A549 (cell line): ENCODE measurements around the gene PTPN13. TPM values are rescaled to one million over a fixed set of nuclear protein-coding genes. Genes with fewer than 3 reads are reported as not detected.

ENCODE experiments used
- ATAC-seq, 2 experiments: fragments of 200-7000 bp in 1 of 2; fragments of >200 bp in 1 of 2; cut with Nextera tagmentation in 1 of 2; cut with Tn5 transposase in 1 of 2; 3 replicates each; pipeline versions ENCODE4 v1.8.0 to v1.9.1; 2018 to 2020; ENCODE audit warnings: mild to moderate bottlenecking in 1 of 2, moderate library complexity in 1 of 2
- CTCF ChIA-PET: fragments of 300-600 bp; sonication (Branson Sonifier 250); formaldehyde crosslinking; extraction: SDS; loops from one replicate; lab custom pipeline; 2021; ENCODE audit warnings: antibody characterized with exemption, inconsistent platforms; lab: Yijun Ruan, JAX
- POLR2A ChIA-PET: fragments of 350-600 bp; formaldehyde crosslinking; extraction: SDS; loops from one replicate; lab custom pipeline; 2021; ENCODE audit warnings: antibody characterized with exemption, inconsistent platforms; lab: Yijun Ruan, JAX
- DNase-seq, 2 experiments: peaks; one replicate each; pipeline versions ENCODE4 v3.0.0 to v3.0.0-alpha.2; 2011 to 2016; ENCODE audit warnings: low read depth in 1 of 2, low spot score in 1 of 2
- FAIRE-seq: peaks from 2 replicates; lab custom pipeline; 2011; peaks lifted over from hg19 to GRCh38; lab: Jason Lieb, UNC
- H3K27ac ChIP-seq, 2 experiments: fragments of >200 bp; sonication (Bioruptor Twin); formaldehyde crosslinking; 3 replicates each; pipeline ENCODE4 v1.5.1; 2016 to 2017
- H3K4me1 ChIP-seq: fragments of >200 bp; sonication (Bioruptor Twin); formaldehyde crosslinking; 3 replicates; pipeline ENCODE4 v1.6.1; 2016
- H3K4me2 ChIP-seq: fragments of >200 bp; sonication (Bioruptor Twin); formaldehyde crosslinking; 3 replicates; pipeline ENCODE4 v1.6.1; 2016
- H3K4me3 ChIP-seq: fragments of >200 bp; sonication (Bioruptor Twin); formaldehyde crosslinking; 3 replicates; pipeline ENCODE4 v1.5.1; 2016
- H3K9me3 ChIP-seq: fragments of >200 bp; sonication (Bioruptor Twin); formaldehyde crosslinking; 3 replicates; pipeline ENCODE4 v1.6.1; 2016
- BHLHE40 ChIP-seq: IDR thresholded peaks from 2 replicates; pipeline ENCODE4 v1.6.1; 2012; ENCODE audit warnings: low read depth, low read length, inconsistent platforms
- CHD4 ChIP-seq: fragments of 200-600 bp; sonication (generic); IDR thresholded peaks from 2 replicates; pipeline ENCODE4 v1.6.1; 2016; ENCODE audit warnings: antibody characterized with exemption, mild to moderate bottlenecking, borderline replicate concordance
- EHF ChIP-seq: fragments of 250-450 bp; sonication (Bioruptor Pico); IDR thresholded peaks from 2 replicates; pipeline ENCODE4 v1.5.0; 2020; ENCODE audit warnings: mild to moderate bottlenecking
- ESRRA ChIP-seq: fragments of 150-350 bp; IDR thresholded peaks from 2 replicates; pipeline ENCODE4 v1.6.1; 2014; ENCODE audit warnings: mild to moderate bottlenecking, low read length, borderline replicate concordance
- FOSB ChIP-seq: fragments of 250-450 bp; sonication (Bioruptor Pico); IDR thresholded peaks from 2 replicates; pipeline ENCODE4 v1.5.0; 2020; ENCODE audit warnings: mild to moderate bottlenecking, moderate library complexity
- FOSL2 ChIP-seq, 2 experiments: fragments of 450-650 bp in 1 of 2; fragments of >200 bp in 1 of 2; sonication (Bioruptor Twin) in 1 of 2; formaldehyde crosslinking; IDR thresholded peaks; 2 replicates each; pipeline versions ENCODE4 v1.5.0 to v1.6.1; 2016 to 2020; ENCODE audit warnings: mild to moderate bottlenecking in 1 of 2, moderate library complexity in 1 of 2
- GATA3 ChIP-seq: IDR thresholded peaks from 2 replicates; pipeline ENCODE4 v1.6.1; 2012; ENCODE audit warnings: borderline replicate concordance
- HOXA7 ChIP-seq: fragments of 250-450 bp; sonication (Bioruptor Pico); IDR thresholded peaks from 2 replicates; pipeline ENCODE4 v1.5.0; 2020; ENCODE audit warnings: mild to moderate bottlenecking, moderate library complexity
- HOXB5 ChIP-seq: fragments of 250-450 bp; sonication (Bioruptor Pico); IDR thresholded peaks from 2 replicates; pipeline ENCODE4 v1.5.0; 2020; ENCODE audit warnings: mild to moderate bottlenecking, moderate library complexity
- JUNB ChIP-seq: fragments of >200 bp; sonication (Bioruptor Twin); formaldehyde crosslinking; IDR thresholded peaks from 2 replicates; pipeline ENCODE4 v1.6.1; 2016
- KDM5A ChIP-seq: fragments of 200-600 bp; sonication (generic); IDR thresholded peaks from 2 replicates; pipeline ENCODE4 v1.6.1; 2016; ENCODE audit warnings: antibody characterized with exemption, mild to moderate bottlenecking
- MAFK ChIP-seq: fragments of 450-650 bp; IDR thresholded peaks from 2 replicates; pipeline ENCODE4 v1.6.1; 2014; ENCODE audit not compliant: partially characterized antibody
- NPAS2 ChIP-seq: fragments of 250-450 bp; sonication (Bioruptor Pico); IDR thresholded peaks from 2 replicates; pipeline ENCODE4 v1.8.0; 2022; ENCODE audit warnings: mild to moderate bottlenecking, moderate library complexity, borderline replicate concordance
- NR3C1 ChIP-seq: fragments of >200 bp; sonication (Bioruptor Twin); formaldehyde crosslinking; IDR thresholded peaks from 3 replicates; pipeline ENCODE4 v1.6.1; 2017
- POLR2A ChIP-seq: IDR thresholded peaks from 2 replicates; pipeline ENCODE4 v1.6.1; 2012; ENCODE audit warnings: mild to moderate bottlenecking, low read length
- RARB ChIP-seq: fragments of 250-450 bp; sonication (Bioruptor Pico); IDR thresholded peaks from 2 replicates; pipeline ENCODE4 v1.8.0; 2021; ENCODE audit warnings: mild to moderate bottlenecking, moderate library complexity
- RCOR1 ChIP-seq: fragments of 150-350 bp; IDR thresholded peaks from 2 replicates; pipeline ENCODE4 v1.6.1; 2014; ENCODE audit warnings: antibody characterized with exemption, low read length, low read depth
- SREBF2 ChIP-seq: fragments of 450-650 bp; IDR thresholded peaks from 2 replicates; pipeline ENCODE4 v1.6.1; 2014; ENCODE audit warnings: mild to moderate bottlenecking, moderate library complexity
- TP53 ChIP-seq: fragments of 250-450 bp; sonication (Bioruptor Pico); IDR thresholded peaks from 2 replicates; pipeline ENCODE4 v1.5.0; 2021; ENCODE audit warnings: mild to moderate bottlenecking, moderate library complexity
- ZFP36 ChIP-seq: fragments of 450-650 bp; IDR thresholded peaks from 2 replicates; pipeline ENCODE4 v1.6.1; 2014; ENCODE audit warnings: borderline replicate concordance; ENCODE audit not compliant: partially characterized antibody
- ZNF302 ChIP-seq: fragments of 250-450 bp; sonication (Bioruptor Pico); IDR thresholded peaks from 2 replicates; pipeline ENCODE4 v1.9.0; 2021; ENCODE audit warnings: inconsistent platforms, mild to moderate bottlenecking, moderate library complexity
- WGBS: methylation state at CpG from one replicate; pipeline ENCODE4 v1.1.6; 2017; ENCODE audit errors: missing lambda C conversion rate; 5-methylcytosine and 5-hydroxymethylcytosine counted together
- polyA plus RNA-seq, 4 experiments: library from polyadenylated mRNA; depleted of rRNA in 3 of 4; stranded (reverse); fragments of >200 nt; fragmentation: RNase III in 1 of 4; extraction: RNeasy Plus Mini Kit Qiagen cat#74134 plus additional on column Dnase treatment in 1 of 4; gene quantifications; 2 replicates in 3 of 4; 3 replicates in 1 of 4; pipeline ENCODE4 v1.2.3, GENCODE V29; 2011 to 2017
- TF ChIP-seq, protein P1 (sequence below): IDR thresholded peaks from 2 replicates; pipeline ENCODE4 v1.6.1; 2012
- TF ChIP-seq, protein P2 (sequence below): fragments of >200 bp; sonication (Bioruptor Twin); formaldehyde crosslinking; IDR thresholded peaks from 3 replicates; pipeline ENCODE4 v1.5.1; 2016
- TF ChIP-seq, protein P3 (sequence below): fragments of 150-350 bp; IDR thresholded peaks from 2 replicates; pipeline ENCODE4 v1.6.1; 2014; ENCODE audit warnings: low read depth, mild to moderate bottlenecking, low read length

PTPN13 gene
- polyA plus RNA-seq, 2 of the 4 experiments (the other 2 are of a cell fraction), result 10.4 to 13.3 TPM

DNA sequence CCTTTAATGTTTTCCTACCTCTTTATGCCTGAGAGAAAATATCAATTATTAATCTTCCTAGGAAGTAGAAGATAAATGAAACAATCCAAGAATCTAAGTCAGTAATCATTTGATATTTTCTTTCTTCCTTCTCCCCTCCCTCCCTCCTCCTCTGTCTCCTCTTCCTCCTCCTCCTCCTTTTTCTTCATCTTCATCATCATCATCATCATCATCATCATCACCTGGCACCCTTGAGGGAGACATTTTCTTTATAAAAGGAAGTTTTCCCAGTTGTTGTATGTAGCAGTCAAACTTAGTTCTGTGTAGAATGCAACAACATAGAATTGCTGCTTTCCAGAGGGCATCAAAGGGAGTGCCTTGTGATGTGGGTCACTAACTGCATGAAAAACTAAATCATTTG, 155.0 kb downstream of the PTPN13 start:
- no peak for TF ChIP-seq ESRRA
- no peak for TF ChIP-seq JUNB
- no peak for TF ChIP-seq ZNF302
- TF ChIP-seq EHF (CRISPR knock-in tag), result no peak
- TF ChIP-seq ZFP36, result no peak
- TF ChIP-seq FOSB (CRISPR knock-in tag), result no peak
- no peak for TF ChIP-seq MAFK
- no peak for TF ChIP-seq KDM5A
- no peak for TF ChIP-seq SREBF2
- TF ChIP-seq, protein P1, sequence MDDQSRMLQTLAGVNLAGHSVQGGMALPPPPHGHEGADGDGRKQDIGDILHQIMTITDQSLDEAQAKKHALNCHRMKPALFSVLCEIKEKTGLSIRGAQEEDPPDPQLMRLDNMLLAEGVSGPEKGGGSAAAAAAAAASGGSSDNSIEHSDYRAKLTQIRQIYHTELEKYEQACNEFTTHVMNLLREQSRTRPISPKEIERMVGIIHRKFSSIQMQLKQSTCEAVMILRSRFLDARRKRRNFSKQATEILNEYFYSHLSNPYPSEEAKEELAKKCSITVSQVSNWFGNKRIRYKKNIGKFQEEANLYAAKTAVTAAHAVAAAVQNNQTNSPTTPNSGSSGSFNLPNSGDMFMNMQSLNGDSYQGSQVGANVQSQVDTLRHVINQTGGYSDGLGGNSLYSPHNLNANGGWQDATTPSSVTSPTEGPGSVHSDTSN, result no peak
- TF ChIP-seq, protein P2, sequence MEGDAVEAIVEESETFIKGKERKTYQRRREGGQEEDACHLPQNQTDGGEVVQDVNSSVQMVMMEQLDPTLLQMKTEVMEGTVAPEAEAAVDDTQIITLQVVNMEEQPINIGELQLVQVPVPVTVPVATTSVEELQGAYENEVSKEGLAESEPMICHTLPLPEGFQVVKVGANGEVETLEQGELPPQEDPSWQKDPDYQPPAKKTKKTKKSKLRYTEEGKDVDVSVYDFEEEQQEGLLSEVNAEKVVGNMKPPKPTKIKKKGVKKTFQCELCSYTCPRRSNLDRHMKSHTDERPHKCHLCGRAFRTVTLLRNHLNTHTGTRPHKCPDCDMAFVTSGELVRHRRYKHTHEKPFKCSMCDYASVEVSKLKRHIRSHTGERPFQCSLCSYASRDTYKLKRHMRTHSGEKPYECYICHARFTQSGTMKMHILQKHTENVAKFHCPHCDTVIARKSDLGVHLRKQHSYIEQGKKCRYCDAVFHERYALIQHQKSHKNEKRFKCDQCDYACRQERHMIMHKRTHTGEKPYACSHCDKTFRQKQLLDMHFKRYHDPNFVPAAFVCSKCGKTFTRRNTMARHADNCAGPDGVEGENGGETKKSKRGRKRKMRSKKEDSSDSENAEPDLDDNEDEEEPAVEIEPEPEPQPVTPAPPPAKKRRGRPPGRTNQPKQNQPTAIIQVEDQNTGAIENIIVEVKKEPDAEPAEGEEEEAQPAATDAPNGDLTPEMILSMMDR, result no peak
- TF ChIP-seq, protein P3, sequence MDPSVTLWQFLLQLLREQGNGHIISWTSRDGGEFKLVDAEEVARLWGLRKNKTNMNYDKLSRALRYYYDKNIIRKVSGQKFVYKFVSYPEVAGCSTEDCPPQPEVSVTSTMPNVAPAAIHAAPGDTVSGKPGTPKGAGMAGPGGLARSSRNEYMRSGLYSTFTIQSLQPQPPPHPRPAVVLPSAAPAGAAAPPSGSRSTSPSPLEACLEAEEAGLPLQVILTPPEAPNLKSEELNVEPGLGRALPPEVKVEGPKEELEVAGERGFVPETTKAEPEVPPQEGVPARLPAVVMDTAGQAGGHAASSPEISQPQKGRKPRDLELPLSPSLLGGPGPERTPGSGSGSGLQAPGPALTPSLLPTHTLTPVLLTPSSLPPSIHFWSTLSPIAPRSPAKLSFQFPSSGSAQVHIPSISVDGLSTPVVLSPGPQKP, result no peak
- TF ChIP-seq HOXA7 (CRISPR knock-in tag), result no peak
- no peak for TF ChIP-seq FOSL2 (IDR thresholded peaks at IDR 0.05)
- no peak for TF ChIP-seq FOSL2 (CRISPR knock-in tag; IDR thresholded peaks at IDR 0.05)
- TF ChIP-seq RCOR1, result no peak
- no peak for TF ChIP-seq NR3C1
- no peak for TF ChIP-seq GATA3
- TF ChIP-seq CHD4, result no peak
- no peaks in the 10 kb centered on the region for H3K9me3 ChIP-seq
- CTCF ChIA-PET, result no interaction called here
- no peak overlapping the region for H3K4me2 ChIP-seq
- H3K4me1 ChIP-seq, result no peaks in the 10 kb centered on the region
- no peak overlapping the region for H3K4me3 ChIP-seq
- FAIRE-seq (no peak), DNase-seq (no peak), ATAC-seq (no peak)
- POLR2A ChIA-PET, result no interaction called here
- H3K27ac ChIP-seq, result no peak overlapping the region

DNA sequence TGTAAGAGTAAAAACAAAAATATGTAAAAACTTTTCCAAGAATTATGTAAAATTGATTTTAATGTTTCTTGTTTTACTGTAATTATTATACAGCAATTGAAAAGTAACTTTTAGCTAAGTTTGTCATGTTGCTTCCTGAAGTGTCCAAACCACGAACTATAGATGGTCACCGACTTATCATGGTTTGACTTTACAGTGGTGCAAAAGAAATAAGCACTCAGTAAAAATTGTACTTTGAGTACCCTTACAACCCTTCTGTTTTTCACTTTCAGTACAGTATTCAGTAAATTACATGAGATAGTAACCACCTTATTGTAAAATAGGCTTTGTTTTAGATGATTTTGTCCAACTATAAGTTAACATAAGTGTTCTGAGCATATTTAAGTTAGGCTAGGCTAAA, 161.3 kb downstream of the PTPN13 start:
- DNase-seq (no peak), FAIRE-seq (no peak), ATAC-seq (no peak)
- ChIA-PET POLR2A (no interaction called here), CTCF (no interaction called here)
- no peak for TF ChIP-seq GATA3
- TF ChIP-seq FOSB (CRISPR knock-in tag), result no peak
- no peak for TF ChIP-seq POLR2A
- 98% methylated on average over 2 of the region's 2 CpGs for WGBS
- Histone ChIP-seq H3K9me3 (no peaks in the 10 kb centered on the region), H3K27ac (no peak overlapping the region), H3K4me3 (no peak overlapping the region), H3K4me1 (no peaks in the 10 kb centered on the region), H3K4me2 (no peak overlapping the region)

DNA sequence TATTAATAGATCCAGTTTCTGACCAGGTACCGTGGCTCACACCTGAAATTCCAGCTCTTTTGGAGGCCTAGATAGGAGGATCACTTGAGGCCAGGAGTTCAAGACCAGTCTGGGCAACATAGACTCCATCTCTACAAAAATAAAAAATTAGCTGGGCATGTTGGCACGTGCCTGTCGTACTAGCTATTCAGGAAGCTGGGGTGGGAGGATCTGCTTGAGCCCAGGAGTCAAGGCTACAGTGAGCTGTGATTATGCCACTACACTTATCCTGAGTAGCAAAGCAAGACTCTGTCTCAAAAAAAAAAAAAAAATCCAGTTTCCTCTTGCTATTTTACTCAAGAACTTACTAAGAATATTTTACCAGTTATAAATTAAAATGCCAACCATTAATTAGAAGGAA, 163.4 kb downstream of the PTPN13 start:
- ATAC-seq (no peak), FAIRE-seq (no peak), DNase-seq (no peak)
- Histone ChIP-seq H3K9me3 (no peaks in the 10 kb centered on the region), H3K4me2 (no peak overlapping the region), H3K27ac (no peak overlapping the region), H3K4me3 (no peak overlapping the region), H3K4me1 (no peaks in the 10 kb centered on the region)
- no peak for TF ChIP-seq RARB (CRISPR knock-in tag)
- TF ChIP-seq TP53 (CRISPR knock-in tag), result no peak
- TF ChIP-seq BHLHE40, result no peak
- no peak for TF ChIP-seq HOXB5 (CRISPR knock-in tag)
- no peak for TF ChIP-seq NPAS2
- ChIA-PET CTCF (no interaction called here), POLR2A (no interaction called here)
- WGBS, result 84% methylated on average over 3 of the region's 3 CpGs
